ENCODE data around the gene RCAN1.
A peak's percentile ranks its signal among the peaks of the same experiment; 100 is the strongest.
"Not testable (repeated sequence)": the region's sequence is repeated elsewhere in the genome, so short reads cannot be mapped to it uniquely, and the experiment has no call there.

The RCAN1 gene

GRCh38 chr21:34567604-34568155 is 47.2 kb downstream of the RCAN1 start:
- DNase-seq = no peak

GRCh38 chr21:34565238-34565637 is 49.7 kb downstream of the RCAN1 start:
- no peak for DNase-seq

- not testable (repeated sequence) for DNase-seq
Measured at GRCh38 chr21:34563370-34563769, 51.5 kb downstream of the RCAN1 start.

- no peak for DNase-seq
Measured at GRCh38 chr21:34561806-34562205, 53.1 kb downstream of the RCAN1 start.

- no peak for DNase-seq
Measured at GRCh38 chr21:34560609-34561008, 54.3 kb downstream of the RCAN1 start.

GRCh38 chr21:34560021-34560420 is 54.9 kb downstream of the RCAN1 start:
- no peak for DNase-seq

- DNase-seq = peak; percentile 46
Measured at GRCh38 chr21:34559089-34559631, 55.8 kb downstream of the RCAN1 start.

GRCh38 chr21:34558166-34558565 is 56.7 kb downstream of the RCAN1 start:
- no peak for DNase-seq

- DNase-seq = no peak
Measured at GRCh38 chr21:34557261-34557660, 57.7 kb downstream of the RCAN1 start.

GRCh38 chr21:34554670-34555069 is 60.2 kb downstream of the RCAN1 start:
- DNase-seq = not testable (repeated sequence)

- no peak for DNase-seq
Measured at GRCh38 chr21:34554227-34554626, 60.7 kb downstream of the RCAN1 start.

GRCh38 chr21:34553151-34553952 is 61.6 kb downstream of the RCAN1 start:
- DNase-seq = peak; percentile 95

- DNase-seq = peak; percentile 82
Measured at GRCh38 chr21:34552360-34553098, 62.4 kb downstream of the RCAN1 start.

GRCh38 chr21:34550182-34550799 is 64.6 kb downstream of the RCAN1 start:
- DNase-seq = no peak

GRCh38 chr21:34548781-34549376 is 66.0 kb downstream of the RCAN1 start:
- no peak for DNase-seq

- DNase-seq = no peak
Measured at GRCh38 chr21:34546542-34546941, 68.4 kb downstream of the RCAN1 start.

- DNase-seq = peak; percentile 93
Measured at GRCh38 chr21:34545079-34545884, 69.6 kb downstream of the RCAN1 start.

- peak; percentile 82 for DNase-seq
Measured at GRCh38 chr21:34544032-34544496, 70.8 kb downstream of the RCAN1 start.

GRCh38 chr21:34543017-34543416 is 71.9 kb downstream of the RCAN1 start:
- no peak for DNase-seq

GRCh38 chr21:34540206-34540605 is 74.7 kb downstream of the RCAN1 start:
- DNase-seq = no peak

GRCh38 chr21:34537838-34538237 is 77.1 kb downstream of the RCAN1 start:
- peak; percentile 53 for DNase-seq

GRCh38 chr21:34536820-34537219 is 78.1 kb downstream of the RCAN1 start:
- DNase-seq = peak; percentile 75
